CD14-positive monocyte (primary cell): ENCODE results near the gene DCLK1. TPM values are rescaled to one million over a fixed set of nuclear protein-coding genes. Genes with fewer than 3 reads are reported as not detected.

ENCODE experiments used
- DNase-seq, 3 donors: peaks; one replicate each; pipeline ENCODE4 v3.0.0-alpha.2; 2011 to 2022
- H2AFZ ChIP-seq: 2 replicates; pipeline ENCODE4 v1.6.0; 2012; ENCODE audit warnings: mild to moderate bottlenecking, low read depth, low read length, inconsistent platforms; ENCODE audit not compliant: insufficient read depth, poor library complexity, severe bottlenecking
- H3K27ac ChIP-seq, 2 donors: 1 replicate in 1 of 2; 2 replicates in 1 of 2; pipeline ENCODE4 v1.5.1; 2012 to 2013; ENCODE audit warnings: low read length in 2 of 2, control low read depth in 1 of 2, inconsistent platforms in 1 of 2, low read depth in 1 of 2, mild to moderate bottlenecking in 1 of 2
- H3K27me3 ChIP-seq, 2 donors: one replicate each; pipeline versions ENCODE4 v1.6.0 to v1.6.1; 2011 to 2013; ENCODE audit warnings: low read length in 2 of 2; ENCODE audit not compliant: control insufficient read depth in 2 of 2, insufficient read depth in 2 of 2
- H3K36me3 ChIP-seq, 2 donors: replicated peaks in 1 of 2; 1 replicate in 1 of 2; 2 replicates in 1 of 2; pipeline versions ENCODE4 v1.5.1 to v1.6.1; 2012 to 2013; ENCODE audit warnings: low read length in 2 of 2, control low read depth in 1 of 2, inconsistent platforms in 1 of 2, mild to moderate bottlenecking in 1 of 2; ENCODE audit not compliant: insufficient read depth in 2 of 2, control insufficient read depth in 1 of 2
- H3K4me1 ChIP-seq, 2 donors: 1 replicate in 1 of 2; 2 replicates in 1 of 2; pipeline versions ENCODE4 v1.5.1 to v1.6.1; 2012 to 2013; ENCODE audit warnings: low read length in 2 of 2, control low read depth in 1 of 2, inconsistent platforms in 1 of 2, mild to moderate bottlenecking in 1 of 2, moderate library complexity in 1 of 2; ENCODE audit not compliant: insufficient read depth in 2 of 2, control insufficient read depth in 1 of 2
- H3K4me2 ChIP-seq: replicated peaks from 2 replicates; pipeline ENCODE3; 2012; ENCODE audit warnings: low read length, moderate library complexity, mild to moderate bottlenecking; ENCODE audit not compliant: poor library complexity, severe bottlenecking; ENCODE audit errors: extremely low read depth
- H3K4me3 ChIP-seq, 3 experiments: fragments of 200-600 bp in 1 of 3; sonication (generic) in 1 of 3; replicated peaks in 1 of 3; 1 replicate in 2 of 3; 2 replicates in 1 of 3; pipeline ENCODE4 v1.5.1; 2011 to 2013; ENCODE audit warnings: low read length in 3 of 3, mild to moderate bottlenecking in 3 of 3, control low read depth in 2 of 3, low read depth in 2 of 3, inconsistent platforms in 1 of 3, moderate library complexity in 1 of 3
- H3K79me2 ChIP-seq: 2 replicates; pipeline ENCODE4 v1.6.0; 2012; ENCODE audit warnings: mild to moderate bottlenecking, control low read depth, inconsistent platforms, low read length, moderate library complexity; ENCODE audit not compliant: insufficient read depth
- H3K9ac ChIP-seq: 2 replicates; pipeline ENCODE4 v1.6.0; 2017; ENCODE audit warnings: low read length, mild to moderate bottlenecking; ENCODE audit not compliant: insufficient read depth, poor library complexity, severe bottlenecking
- H3K9me3 ChIP-seq, 2 donors: replicated peaks in 1 of 2; 1 replicate in 1 of 2; 2 replicates in 1 of 2; pipeline versions ENCODE4 v1.5.1 to v1.6.1; 2012 to 2013; ENCODE audit warnings: low read length in 2 of 2, control low read depth in 1 of 2; ENCODE audit not compliant: control insufficient read depth in 1 of 2, insufficient read depth in 1 of 2
- H4K20me1 ChIP-seq: 2 replicates; pipeline ENCODE4 v1.6.0; 2012; ENCODE audit warnings: mild to moderate bottlenecking, low read length, control low read depth, moderate library complexity; ENCODE audit not compliant: insufficient read depth
- H3K27ac Mint-ChIP-seq, 7 donors: one replicate each; pipeline ENCODE4 v1.8.0; 2020; ENCODE audit warnings: mild to moderate bottlenecking in 7 of 7, mixed read lengths in 7 of 7, moderate library complexity in 6 of 7, inconsistent platforms in 2 of 7
- H3K27me3 Mint-ChIP-seq, 3 donors: one replicate each; pipeline ENCODE4 v1.8.0; 2021 to 2022; ENCODE audit warnings: low read depth in 3 of 3, mild to moderate bottlenecking in 3 of 3, mixed read lengths in 3 of 3, moderate library complexity in 3 of 3, inconsistent platforms in 1 of 3
- H3K36me3 Mint-ChIP-seq, 2 donors: one replicate each; pipeline ENCODE4 v1.8.0; 2020; ENCODE audit warnings: mixed read lengths in 2 of 2, inconsistent platforms in 1 of 2, mild to moderate bottlenecking in 1 of 2
- H3K4me1 Mint-ChIP-seq: one replicate; pipeline ENCODE4 v1.8.0; 2020; ENCODE audit warnings: mild to moderate bottlenecking, mixed read lengths
- H3K4me3 Mint-ChIP-seq, 2 donors: one replicate each; pipeline ENCODE4 v1.8.0; 2020; ENCODE audit warnings: mild to moderate bottlenecking in 2 of 2, mixed read lengths in 2 of 2, moderate library complexity in 1 of 2
- H3K9me3 Mint-ChIP-seq, 7 donors: one replicate each; pipeline ENCODE4 v1.8.0; 2020 to 2022; ENCODE audit warnings: mixed read lengths in 7 of 7, mild to moderate bottlenecking in 6 of 7, moderate library complexity in 6 of 7, inconsistent platforms in 2 of 7
- WGBS: methylation state at CpG from one replicate; pipeline ENCODE4 v1.1.5; 2013; ENCODE audit warnings: missing lambda C conversion rate; ENCODE audit not compliant: insufficient coverage; 5-methylcytosine and 5-hydroxymethylcytosine counted together
- intact Hi-C, 2 donors: fragments of 100-400 bp; cut with micrococcal nuclease; formaldehyde crosslinking; loops; one replicate each; pipeline versions ENCODE4 v1.15.0 to v1.15.1; 2023
- polyA plus RNA-seq, 3 donors: library from polyadenylated mRNA; depleted of rRNA in 1 of 3; unstranded in 2 of 3; stranded (reverse) in 1 of 3; fragments of 300-500 nt in 2 of 3; fragments of >200 nt in 1 of 3; fragmentation: Illumina TruSeq in 2 of 3; gene quantifications; 1 replicate in 2 of 3; 2 replicates in 1 of 3; pipeline ENCODE4 v1.2.3, GENCODE V29; 2012 to 2021
- TF ChIP-seq, protein P1 (sequence below): fragments of 200-600 bp; IDR thresholded peaks from one replicate; pipeline ENCODE4 v1.8.0; 2022; ENCODE audit warnings: antibody characterized with exemption, mild to moderate bottlenecking

The DCLK1 gene
- polyA plus RNA-seq, 3 donors, result not detected

DNA sequence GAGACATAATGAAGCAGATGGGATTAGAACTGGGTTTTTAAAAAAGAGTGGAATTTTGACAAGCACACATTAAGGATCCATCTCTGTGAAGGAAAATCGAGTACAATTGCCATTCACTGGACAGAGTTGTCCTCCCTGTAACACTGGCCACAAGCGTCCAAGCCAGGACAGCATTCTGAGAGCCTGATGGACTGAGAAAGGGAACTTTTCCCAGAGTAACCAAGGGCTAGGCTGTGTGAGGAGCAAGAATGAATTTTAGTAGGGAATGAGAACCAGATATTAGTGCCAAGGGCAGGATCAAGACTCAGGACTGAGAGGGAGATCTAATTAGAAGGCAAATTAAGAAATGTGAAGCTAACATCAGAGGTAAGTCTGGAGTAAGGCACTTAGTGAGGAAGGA is 73.1 kb downstream of the DCLK1 start:
- no peaks in the 10 kb centered on the region for H3K4me1 ChIP-seq
- H3K9ac ChIP-seq, result no peak overlapping the region
- no peak overlapping the region for H3K4me2 ChIP-seq
- H2AFZ ChIP-seq, result no peak overlapping the region
- no peak overlapping the region for H3K27ac ChIP-seq
- no peaks in the 10 kb centered on the region for H3K9me3 ChIP-seq
- H4K20me1 ChIP-seq, result no peaks in the 10 kb centered on the region
- no peaks in the 10 kb centered on the region for H3K36me3 Mint-ChIP-seq
- DNase-seq, result no peak
- no peaks in the 10 kb centered on the region for H3K4me1 Mint-ChIP-seq
- peaks cover 0 to 5% (median 2%) of the 10 kb centered on the region in 7 donors for H3K9me3 Mint-ChIP-seq
- H3K4me3 ChIP-seq, result no peak overlapping the region
- H3K36me3 ChIP-seq, result no peaks in the 10 kb centered on the region
- 40% methylated on average over 1 of the region's 2 CpGs for WGBS
- TF ChIP-seq, protein P1, sequence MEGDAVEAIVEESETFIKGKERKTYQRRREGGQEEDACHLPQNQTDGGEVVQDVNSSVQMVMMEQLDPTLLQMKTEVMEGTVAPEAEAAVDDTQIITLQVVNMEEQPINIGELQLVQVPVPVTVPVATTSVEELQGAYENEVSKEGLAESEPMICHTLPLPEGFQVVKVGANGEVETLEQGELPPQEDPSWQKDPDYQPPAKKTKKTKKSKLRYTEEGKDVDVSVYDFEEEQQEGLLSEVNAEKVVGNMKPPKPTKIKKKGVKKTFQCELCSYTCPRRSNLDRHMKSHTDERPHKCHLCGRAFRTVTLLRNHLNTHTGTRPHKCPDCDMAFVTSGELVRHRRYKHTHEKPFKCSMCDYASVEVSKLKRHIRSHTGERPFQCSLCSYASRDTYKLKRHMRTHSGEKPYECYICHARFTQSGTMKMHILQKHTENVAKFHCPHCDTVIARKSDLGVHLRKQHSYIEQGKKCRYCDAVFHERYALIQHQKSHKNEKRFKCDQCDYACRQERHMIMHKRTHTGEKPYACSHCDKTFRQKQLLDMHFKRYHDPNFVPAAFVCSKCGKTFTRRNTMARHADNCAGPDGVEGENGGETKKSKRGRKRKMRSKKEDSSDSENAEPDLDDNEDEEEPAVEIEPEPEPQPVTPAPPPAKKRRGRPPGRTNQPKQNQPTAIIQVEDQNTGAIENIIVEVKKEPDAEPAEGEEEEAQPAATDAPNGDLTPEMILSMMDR, result no peak
- H3K27me3 ChIP-seq, result no peaks in the 10 kb centered on the region
- H3K27ac Mint-ChIP-seq, result no peak overlapping the region
- no peaks in the 10 kb centered on the region for H3K79me2 ChIP-seq
- intact Hi-C loops, result no loop called here
- H3K27me3 Mint-ChIP-seq, result no peaks in the 10 kb centered on the region
- H3K4me3 Mint-ChIP-seq, result no peak overlapping the region

GRCh38 chr13:36057547-36057946 is 73.6 kb downstream of the DCLK1 start:
- no peaks in the 10 kb centered on the region for H3K9me3 ChIP-seq
- no peak overlapping the region for H3K9ac ChIP-seq
- Mint-ChIP-seq H3K36me3 (no peaks in the 10 kb centered on the region), H3K27ac (no peak overlapping the region), H3K4me3 (no peak overlapping the region), H3K4me1 (no peaks in the 10 kb centered on the region), H3K27me3 (no peaks in the 10 kb centered on the region), H3K9me3 (peaks cover 0 to 6% (median 2%) of the 10 kb centered on the region in 7 donors)
- WGBS, result no CpG with 5 or more reads among the region's 1 CpG
- no peaks in the 10 kb centered on the region for H3K79me2 ChIP-seq
- no peak overlapping the region for H2AFZ ChIP-seq
- intact Hi-C loops, result no loop called here
- H3K4me3 ChIP-seq, result no peak overlapping the region
- no peaks in the 10 kb centered on the region for H3K4me1 ChIP-seq
- no peaks in the 10 kb centered on the region for H4K20me1 ChIP-seq
- H3K27me3 ChIP-seq, result no peaks in the 10 kb centered on the region
- no peak for DNase-seq
- H3K27ac ChIP-seq, result no peak overlapping the region
- no peaks in the 10 kb centered on the region for H3K36me3 ChIP-seq
- TF ChIP-seq, protein P1, result no peak
- no peak overlapping the region for H3K4me2 ChIP-seq
